ENCODE data around the gene SLCO4C1.

GRCh38 chr5:102229685-102230084 lies 66.4 kb downstream of the SLCO4C1 start:
- TF ChIP-seq CTCF (IDR thresholded peaks at IDR 0.05), result no peak
- no peak for TF ChIP-seq POLR2A (IDR thresholded peaks at IDR 0.05)
